Left lung (tissue), 10 donors: ENCODE measurements around the gene OPN5. TPM values are rescaled to one million over a fixed set of nuclear protein-coding genes. Genes with fewer than 3 reads are reported as not detected.
A peak's percentile ranks its signal among the peaks of the same experiment; 100 is the strongest.
"Not testable (repeated sequence)": the region's sequence is repeated elsewhere in the genome, so short reads cannot be mapped to it uniquely, and the experiment has no call there.

Source experiments
- ATAC-seq: fragments of 200-7000 bp; cut with Tn5 transposase; one replicate; pipeline ENCODE4 v1.9.1; 2020; ENCODE audit warnings: moderate library complexity
- DNase-seq, 4 donors: peaks; one replicate each; pipeline ENCODE4 v3.0.0-alpha.2; 2013 to 2020
- H3K27ac ChIP-seq, 2 donors: fragments of 200-600 bp; sonication (generic) in 1 of 2; one replicate each; pipeline versions ENCODE4 v1.5.0 to v1.8.0; 2020 to 2021
- H3K27me3 ChIP-seq, 2 donors: fragments of 200-600 bp; sonication (generic) in 1 of 2; one replicate each; pipeline versions ENCODE4 v1.5.0 to v1.8.0; 2020 to 2021
- H3K36me3 ChIP-seq, 2 donors: fragments of 200-600 bp; sonication (generic) in 1 of 2; one replicate each; pipeline versions ENCODE4 v1.5.0 to v1.8.0; 2020 to 2021
- H3K4me1 ChIP-seq, 2 donors: fragments of 200-600 bp; one replicate each; pipeline ENCODE4 v1.8.0; 2021
- H3K4me3 ChIP-seq, 2 donors: fragments of 200-600 bp; sonication (generic) in 1 of 2; one replicate each; pipeline versions ENCODE4 v1.5.0 to v1.8.0; 2020 to 2021; ENCODE audit warnings: mild to moderate bottlenecking in 1 of 2
- H3K9me3 ChIP-seq, 2 donors: fragments of 200-600 bp; sonication (generic) in 1 of 2; one replicate each; pipeline versions ENCODE4 v1.5.0 to v1.8.0; 2020 to 2021
- CTCF ChIP-seq, 2 donors: fragments of 200-600 bp; sonication (generic) in 1 of 2; IDR thresholded peaks; one replicate each; pipeline versions ENCODE4 v1.5.0 to v1.8.0; 2021; ENCODE audit warnings: antibody characterized with exemption in 2 of 2
- intact Hi-C, 2 donors: fragments of 100-400 bp; cut with DNase I; formaldehyde crosslinking; loops; one replicate each; pipeline versions ENCODE4 v1.11.2 to v1.14.2; 2022
- polyA plus RNA-seq, 6 donors: library from polyadenylated mRNA; unstranded; fragments of 120-200 nt; gene quantifications; one replicate each; pipeline ENCODE4 v1.2.1, GENCODE V29; 2013; ENCODE audit not compliant: insufficient read length in 6 of 6
- total RNA-seq, 2 donors: library from RNA; stranded (reverse); fragmentation: NEBNext Ultra II Directional; extraction: Animal tissue kit (Norgen Biotek cat#: 25700); gene quantifications; one replicate each; pipeline ENCODE4 v1.2.1, GENCODE V29; 2021
- donor health status: DM: no; HTN: yes; CAD: no.
- donor health status: DM: no; HTN: no; CAD: no.

Gene OPN5
- total and polyA plus RNA-seq, 8 donors, result 0.06 TPM; not detected in 5

- intact Hi-C loops, result no loop called here
- no peaks in the 10 kb centered on the region for H3K27me3 ChIP-seq
- H3K9me3 ChIP-seq, result no peaks in the 10 kb centered on the region
- H3K4me1 ChIP-seq, result no peaks in the 10 kb centered on the region
- no peak for ATAC-seq
- no peaks in the 10 kb centered on the region for H3K36me3 ChIP-seq
- TF ChIP-seq CTCF (IDR thresholded peaks at IDR 0.05), result no peak
- H3K27ac ChIP-seq, result no peak overlapping the region
- no peak overlapping the region for H3K4me3 ChIP-seq
- no peak for DNase-seq
Observed at GRCh38 chr6:47740714-47741113, 41.1 kb upstream of the OPN5 start.

- no peak for DNase-seq
- no peak for TF ChIP-seq CTCF (IDR thresholded peaks at IDR 0.05)
- intact Hi-C loops, result no loop called here
- H3K4me1 ChIP-seq, result no peaks in the 10 kb centered on the region
- H3K27me3 ChIP-seq, result no peaks in the 10 kb centered on the region
- ATAC-seq, result peak; percentile 91
- H3K36me3 ChIP-seq, result no peaks in the 10 kb centered on the region
- no peak overlapping the region for H3K4me3 ChIP-seq
- H3K9me3 ChIP-seq, result no peaks in the 10 kb centered on the region
- H3K27ac ChIP-seq, result no peak overlapping the region
Observed at GRCh38 chr6:47741807-47742206, 40.0 kb upstream of the OPN5 start.

- DNase-seq, result no peak
- Histone ChIP-seq H3K27ac (no peak overlapping the region), H3K9me3 (no peaks in the 10 kb centered on the region), H3K36me3 (no peaks in the 10 kb centered on the region), H3K27me3 (no peaks in the 10 kb centered on the region), H3K4me3 (no peak overlapping the region), H3K4me1 (no peaks in the 10 kb centered on the region)
- intact Hi-C loops, result no loop called here
- no peak for ATAC-seq
- TF ChIP-seq CTCF (IDR thresholded peaks at IDR 0.05), result no peak
Observed at GRCh38 chr6:47743744-47744143, 38.1 kb upstream of the OPN5 start.

- H3K4me1 ChIP-seq, result not testable (repeated sequence)
Observed at GRCh38 chr6:47745269-47745668, 36.6 kb upstream of the OPN5 start.

GRCh38 chr6:47749757-47750156 lies 32.1 kb upstream of the OPN5 start:
- Histone ChIP-seq H3K27ac (no peak overlapping the region), H3K27me3 (no peaks in the 10 kb centered on the region), H3K4me3 (no peak overlapping the region), H3K9me3 (peaks cover 0 to 4% of the 10 kb centered on the region in 2 donors), H3K4me1 (no peaks in the 10 kb centered on the region), H3K36me3 (no peaks in the 10 kb centered on the region)
- intact Hi-C loops, result no loop called here
- no peak for DNase-seq
- ATAC-seq, result no peak
- no peak for TF ChIP-seq CTCF (IDR thresholded peaks at IDR 0.05)

More at GRCh38 chr6:47745269-47745668, 36.6 kb upstream of the OPN5 start:
- intact Hi-C loops, H3K36me3 ChIP-seq, DNase-seq, H3K27me3 ChIP-seq, H3K4me3 ChIP-seq, ATAC-seq, H3K9me3 ChIP-seq, H3K27ac ChIP-seq: not testable (repeated sequence)

GRCh38 chr6:47752801-47753200 lies 29.0 kb upstream of the OPN5 start:
- ATAC-seq (no peak), DNase-seq (no peak)

More at GRCh38 chr6:47752801-47753200, 29.0 kb upstream of the OPN5 start:
- Histone ChIP-seq H3K4me3 (no peak overlapping the region), H3K27ac (no peak overlapping the region), H3K9me3 (peaks cover 0 to 4% of the 10 kb centered on the region in 2 donors), H3K4me1 (no peaks in the 10 kb centered on the region), H3K36me3 (no peaks in the 10 kb centered on the region), H3K27me3 (no peaks in the 10 kb centered on the region)
- no peak for TF ChIP-seq CTCF (IDR thresholded peaks at IDR 0.05)
- intact Hi-C loops, result no loop called here
